ENCODE data around the gene PDZK1IP1.

- no peak for TF ChIP-seq REST (IDR thresholded peaks at IDR 0.05; ENCODE audit: insufficient read depth in 1 of 2, low read depth in 2 of 2, low read length in 2 of 2)
- TF ChIP-seq TAF1 (IDR thresholded peaks at IDR 0.05; ENCODE audit: borderline replicate concordance, insufficient read depth, low read length), result no peak
These were observed 11.2 kb downstream of the PDZK1IP1 start for GRCh38 chr1:47178654-47179016.

Data from PFSK-1 (cell line).